T-helper 17 cell (primary cell): ENCODE results near the gene CD55. TPM values are rescaled to one million over a fixed set of nuclear protein-coding genes. Genes with fewer than 3 reads are reported as not detected.

Experiments used
- ATAC-seq: fragments of 150-1000 bp; cut with Tn5 transposase; 2 replicates; pipeline ENCODE4 v1.10.0; 2021; ENCODE audit warnings: mild to moderate bottlenecking, moderate library complexity
- DNase-seq, 3 donors: peaks; one replicate each; pipeline versions ENCODE4 v3.0.0 to v3.0.0-alpha.2; 2020 to 2021
- H3K9me3 ChIP-seq: one replicate; pipeline ENCODE4 v1.7.0; 2013; ENCODE audit warnings: low read length, mild to moderate bottlenecking; ENCODE audit not compliant: control insufficient read depth, poor library complexity, severe bottlenecking
- H3K27ac Mint-ChIP-seq: one replicate; pipeline ENCODE4 v1.8.0; 2022; ENCODE audit warnings: mild to moderate bottlenecking, moderate library complexity, mixed read lengths
- H3K27me3 Mint-ChIP-seq: one replicate; pipeline ENCODE4 v1.8.0; 2022; ENCODE audit warnings: mixed read lengths
- H3K36me3 Mint-ChIP-seq: one replicate; pipeline ENCODE4 v1.8.0; 2022; ENCODE audit warnings: low read depth, mixed read lengths
- H3K4me1 Mint-ChIP-seq: one replicate; pipeline ENCODE4 v1.8.0; 2022; ENCODE audit warnings: mild to moderate bottlenecking, mixed read lengths
- H3K4me3 Mint-ChIP-seq: one replicate; pipeline ENCODE4 v1.8.0; 2022; ENCODE audit warnings: mild to moderate bottlenecking, moderate library complexity, mixed read lengths
- total RNA-seq, 4 donors: library from RNA in 2 of 4; stranded (reverse) in 2 of 4; gene quantifications; one replicate each; pipeline ENCODE4 v1.2.3 and lab custom pipeline; 2022 to 2026

CD55 gene
- total RNA-seq, 2 donors from 2014 or later: 98.3 to 133 TPM

GRCh38 chr1:207289756-207290155 lies 31.7 kb upstream of the CD55 start:
- Mint-ChIP-seq H3K4me1 (no peaks in the 10 kb centered on the region), H3K27ac (no peak overlapping the region)

DNA sequence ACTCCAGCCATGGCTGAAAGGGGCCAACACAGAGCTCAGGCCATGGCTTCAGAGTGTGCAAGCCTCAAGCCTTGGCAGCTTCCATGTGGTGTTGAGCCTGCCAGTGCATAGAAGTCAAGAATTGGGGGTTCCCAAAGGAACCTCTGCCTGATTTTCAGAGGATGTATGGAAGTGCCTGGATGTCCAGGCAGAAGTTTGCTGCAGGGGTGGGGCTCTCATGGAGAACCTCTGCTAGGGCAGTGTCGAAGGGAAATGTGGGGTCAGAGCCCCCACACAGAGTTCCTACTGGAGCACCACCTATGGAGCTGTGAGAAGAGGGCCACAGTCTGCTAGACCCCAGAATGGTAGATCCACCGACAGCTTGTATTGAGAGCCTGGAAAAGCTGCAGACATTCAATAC lies 29.8 kb upstream of the CD55 start:
- Mint-ChIP-seq H3K4me3 (no peak overlapping the region), H3K27ac (no peak overlapping the region), H3K4me1 (no peaks in the 10 kb centered on the region), H3K36me3 (peaks cover 2% of the 10 kb centered on the region), H3K27me3 (peaks cover 10% of the 10 kb centered on the region)
- ATAC-seq (no peak), DNase-seq (no peak)
- no peaks in the 10 kb centered on the region for H3K9me3 ChIP-seq

More at GRCh38 chr1:207289756-207290155, 31.7 kb upstream of the CD55 start:
- ATAC-seq: no peak
- Mint-ChIP-seq H3K27me3 (peaks cover 9% of the 10 kb centered on the region), H3K4me3 (no peak overlapping the region), H3K36me3 (peaks cover 2% of the 10 kb centered on the region)
- no peaks in the 10 kb centered on the region for H3K9me3 ChIP-seq
- no peak for DNase-seq

DNA sequence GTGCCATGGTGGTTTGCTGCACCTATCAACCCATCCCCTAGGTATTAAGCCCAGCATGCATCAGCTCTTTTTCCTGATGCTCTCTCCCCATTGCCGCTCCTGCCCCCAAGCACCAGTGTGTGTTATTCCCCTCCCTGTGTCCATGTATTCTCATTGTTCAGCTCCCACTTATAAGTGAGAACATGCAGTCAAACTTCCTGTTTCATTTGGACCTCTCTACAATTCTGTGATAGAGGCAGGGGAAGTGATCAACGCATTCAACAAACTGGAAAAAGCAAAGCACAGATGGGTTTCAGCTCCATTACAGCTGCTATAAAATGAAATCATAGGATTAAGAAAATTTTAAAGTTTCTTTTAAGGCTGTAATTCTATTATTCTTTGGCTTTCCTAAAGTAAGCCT lies 23.3 kb upstream of the CD55 start:
- H3K27ac Mint-ChIP-seq: no peak overlapping the region
- H3K27me3 Mint-ChIP-seq: peaks cover 12% of the 10 kb centered on the region
- H3K4me3 Mint-ChIP-seq: no peak overlapping the region
- DNase-seq (no peak), ATAC-seq (no peak)
- no peaks in the 10 kb centered on the region for H3K9me3 ChIP-seq
- no peaks in the 10 kb centered on the region for H3K4me1 Mint-ChIP-seq
- no peaks in the 10 kb centered on the region for H3K36me3 Mint-ChIP-seq

- no peaks in the 10 kb centered on the region for H3K9me3 ChIP-seq
- ATAC-seq (no peak), DNase-seq (no peak)
- Mint-ChIP-seq H3K4me1 (no peaks in the 10 kb centered on the region), H3K36me3 (no peaks in the 10 kb centered on the region), H3K4me3 (no peak overlapping the region), H3K27ac (no peak overlapping the region), H3K27me3 (peaks cover 12% of the 10 kb centered on the region)
These were observed 22.7 kb upstream of the CD55 start for GRCh38 chr1:207298636-207299398.

DNA sequence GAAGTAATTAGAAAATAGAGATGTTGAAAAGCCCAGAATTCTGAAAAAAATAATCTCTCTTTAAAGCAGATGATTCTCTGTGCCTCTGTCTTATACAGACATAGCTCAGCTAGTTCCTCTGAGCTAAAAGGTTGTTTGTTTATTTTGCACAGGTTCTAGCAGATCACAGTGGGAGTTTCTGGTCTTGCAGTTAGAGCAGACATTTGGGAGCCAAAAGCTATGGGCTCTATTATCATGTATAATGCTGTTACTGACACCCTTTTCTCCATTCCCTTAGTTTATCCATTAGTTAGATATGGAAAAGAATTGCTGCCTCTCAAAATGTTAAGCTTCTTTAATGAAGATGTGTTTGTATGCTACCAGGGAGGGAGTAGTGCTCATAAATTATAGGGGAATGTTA lies 20.5 kb upstream of the CD55 start:
- no peak overlapping the region for H3K4me3 Mint-ChIP-seq
- H3K27me3 Mint-ChIP-seq: peaks cover 12% of the 10 kb centered on the region
- ATAC-seq (no peak), DNase-seq (no peak)
- H3K9me3 ChIP-seq: no peaks in the 10 kb centered on the region
- no peaks in the 10 kb centered on the region for H3K4me1 Mint-ChIP-seq
- H3K36me3 Mint-ChIP-seq: no peaks in the 10 kb centered on the region
- H3K27ac Mint-ChIP-seq: no peak overlapping the region

DNA sequence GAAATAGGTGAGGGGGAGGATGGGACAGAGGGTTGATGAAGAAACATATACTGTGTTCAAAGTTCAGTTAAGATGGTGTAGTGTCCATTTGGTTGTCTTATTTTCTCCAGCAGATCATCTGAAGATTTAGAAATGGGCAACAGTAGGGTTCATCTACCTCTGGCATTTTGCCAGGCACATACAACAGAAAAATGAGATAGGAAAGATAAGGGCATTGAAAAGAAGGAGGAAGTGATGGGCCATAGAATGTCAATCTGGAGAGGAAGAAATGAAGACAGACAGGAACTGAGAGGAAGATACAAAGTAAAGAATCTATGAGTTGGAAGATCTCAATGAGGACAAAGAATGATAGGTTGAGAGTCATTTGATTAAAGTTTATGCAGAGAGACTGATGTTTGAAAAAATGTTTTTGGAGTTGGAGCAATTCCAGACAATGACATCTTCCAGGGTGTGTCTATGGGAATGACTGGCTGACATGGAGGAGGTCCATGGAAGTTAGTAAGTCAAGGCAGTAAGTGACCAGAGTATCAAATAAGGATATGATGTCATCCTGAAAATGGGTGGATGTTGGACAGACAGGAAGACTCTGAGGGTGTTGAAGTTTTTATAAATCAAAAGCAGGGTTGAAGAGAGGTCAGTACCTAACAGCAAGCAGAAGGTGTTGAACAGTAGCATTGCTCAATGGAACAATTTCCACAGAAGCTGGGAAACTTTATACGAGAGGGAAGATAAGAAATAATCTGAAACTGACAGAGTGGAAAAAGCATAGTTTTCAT lies 18.7 kb upstream of the CD55 start:
- H3K9me3 ChIP-seq: no peaks in the 10 kb centered on the region
- Mint-ChIP-seq H3K4me1 (no peaks in the 10 kb centered on the region), H3K4me3 (no peak overlapping the region), H3K27ac (no peak overlapping the region), H3K36me3 (peaks cover 2% of the 10 kb centered on the region), H3K27me3 (peaks cover 6% of the 10 kb centered on the region)
- ATAC-seq (no peak), DNase-seq (no peak)

DNA sequence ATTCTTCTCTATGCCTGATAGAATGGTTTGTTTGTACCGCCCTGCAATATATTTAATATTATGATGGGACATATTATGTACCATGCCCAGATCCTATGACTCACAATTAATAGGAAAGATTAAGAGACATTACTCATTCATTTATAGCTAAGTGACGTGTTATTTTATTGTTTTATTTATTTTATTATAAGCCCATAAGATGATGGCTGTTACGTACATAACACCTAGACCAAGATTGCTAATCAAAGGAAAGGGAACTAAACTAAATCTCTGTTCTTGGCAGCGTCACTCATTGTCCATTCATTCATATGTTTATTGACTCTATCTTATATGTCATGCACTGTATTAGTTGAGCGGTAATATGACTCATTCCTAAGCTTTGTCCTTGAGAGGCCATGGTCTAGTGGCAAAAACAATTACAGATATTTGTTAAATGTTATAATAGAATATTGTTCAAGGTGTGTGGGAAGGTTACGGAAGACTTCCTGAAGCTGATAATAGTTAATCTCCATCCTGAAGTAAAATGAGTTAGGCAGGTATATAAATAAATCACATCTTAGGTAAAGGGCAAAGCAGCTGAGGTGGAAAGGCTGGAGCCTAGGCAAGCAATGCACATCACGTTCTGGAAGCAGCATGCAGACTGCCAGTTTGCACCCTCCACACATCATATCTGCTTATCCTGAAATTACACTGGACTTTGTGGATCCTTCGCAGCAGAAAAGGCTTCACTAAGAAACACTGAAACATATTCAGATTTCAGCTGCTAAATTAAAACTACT lies 16.6 kb upstream of the CD55 start:
- no peak overlapping the region for H3K27ac Mint-ChIP-seq
- no peaks in the 10 kb centered on the region for H3K9me3 ChIP-seq
- H3K4me1 Mint-ChIP-seq: peaks cover 10% of the 10 kb centered on the region
- no peaks in the 10 kb centered on the region for H3K27me3 Mint-ChIP-seq
- H3K4me3 Mint-ChIP-seq: no peak overlapping the region
- no peak for DNase-seq
- peaks cover 2% of the 10 kb centered on the region for H3K36me3 Mint-ChIP-seq
- ATAC-seq: no peak

GRCh38 chr1:207305489-207305873 lies 16.0 kb upstream of the CD55 start:
- DNase-seq: no peak
- Mint-ChIP-seq H3K27ac (no peak overlapping the region), H3K27me3 (no peaks in the 10 kb centered on the region), H3K4me1 (peaks cover 12% of the 10 kb centered on the region), H3K36me3 (peaks cover 2% of the 10 kb centered on the region), H3K4me3 (no peak overlapping the region)
- no peaks in the 10 kb centered on the region for H3K9me3 ChIP-seq
- ATAC-seq: no peak

DNA sequence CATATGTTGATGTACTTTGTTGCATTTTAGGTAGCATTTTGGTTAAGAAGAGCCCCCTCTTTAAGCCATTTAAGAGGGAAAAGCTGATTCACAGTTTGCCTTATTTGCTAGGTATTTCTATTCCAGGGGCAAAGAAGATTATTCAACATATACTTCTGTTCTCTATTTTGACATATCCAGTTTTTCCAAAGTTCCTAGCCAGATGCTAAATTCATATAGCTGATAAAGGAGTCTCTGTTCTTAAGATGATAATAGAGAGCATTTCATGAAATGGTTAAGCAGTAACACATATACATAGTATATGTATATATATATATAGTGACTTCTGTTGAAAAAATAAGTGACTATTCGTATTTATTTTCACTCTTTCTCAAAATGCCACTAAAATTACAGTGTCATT lies 15.5 kb upstream of the CD55 start:
- Mint-ChIP-seq H3K4me3 (no peak overlapping the region), H3K36me3 (peaks cover 2% of the 10 kb centered on the region), H3K4me1 (peaks cover 12% of the 10 kb centered on the region), H3K27me3 (no peaks in the 10 kb centered on the region), H3K27ac (no peak overlapping the region)
- ATAC-seq (no peak), DNase-seq (no peak)
- H3K9me3 ChIP-seq: no peaks in the 10 kb centered on the region

DNA sequence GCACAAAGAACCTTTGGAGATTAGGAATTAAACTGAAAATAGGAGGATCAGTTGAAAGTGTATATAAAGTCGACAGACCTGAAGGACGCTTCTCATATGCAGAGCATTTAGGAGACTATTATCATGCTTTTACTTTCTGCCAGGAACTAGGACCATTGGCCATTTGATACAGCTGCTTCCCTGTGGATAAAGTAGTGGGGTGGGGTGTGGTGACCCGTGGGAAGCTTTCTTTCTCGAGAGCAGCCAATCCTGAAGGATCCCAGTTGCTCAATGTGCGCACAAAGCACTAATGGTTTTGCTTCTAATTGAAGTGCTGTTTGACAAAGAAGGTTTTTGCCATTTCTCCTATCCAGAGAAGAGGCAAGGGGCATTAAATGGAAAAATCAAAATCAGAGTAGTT lies 14.9 kb upstream of the CD55 start:
- H3K27ac Mint-ChIP-seq: no peak overlapping the region
- no peaks in the 10 kb centered on the region for H3K27me3 Mint-ChIP-seq
- no peak for ATAC-seq
- DNase-seq: no peak
- H3K4me3 Mint-ChIP-seq: no peak overlapping the region
- no peaks in the 10 kb centered on the region for H3K9me3 ChIP-seq
- H3K4me1 Mint-ChIP-seq: peaks cover 12% of the 10 kb centered on the region
- H3K36me3 Mint-ChIP-seq: peaks cover 2% of the 10 kb centered on the region

DNA sequence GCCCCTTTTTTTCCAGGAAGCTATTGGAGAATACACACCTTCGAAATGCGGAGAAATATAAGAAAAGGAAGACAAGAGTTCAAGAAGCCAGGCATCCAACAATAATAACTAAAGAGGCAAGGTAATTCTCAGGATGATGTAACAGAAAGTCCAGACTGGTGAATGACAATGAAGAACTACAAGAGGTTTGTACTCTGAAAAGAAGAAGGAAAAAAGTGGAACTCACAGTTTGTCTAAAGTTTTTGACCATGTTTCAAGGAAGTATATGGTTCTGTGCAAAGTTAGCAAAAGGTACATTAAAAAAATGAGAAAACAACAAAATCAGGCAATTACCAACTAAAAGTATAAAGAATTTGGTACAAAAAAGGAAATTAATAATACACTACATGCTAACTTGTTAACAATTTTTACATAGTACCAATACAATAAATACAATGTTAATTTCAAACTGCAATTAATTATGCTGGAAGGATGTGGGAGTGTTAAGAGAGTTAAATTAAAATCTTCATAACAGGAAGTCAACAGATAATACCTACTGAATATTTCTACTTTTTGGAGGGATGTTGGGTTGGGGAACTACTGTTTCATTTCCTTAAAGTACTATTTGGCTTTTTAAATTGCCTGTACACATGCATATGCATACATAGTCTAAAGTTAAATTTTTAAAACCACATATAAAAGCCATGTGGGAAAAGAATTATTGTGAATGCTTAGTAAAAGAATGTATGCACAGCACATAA lies 12.9 kb upstream of the CD55 start:
- Mint-ChIP-seq H3K27ac (no peak overlapping the region), H3K4me1 (peaks cover 12% of the 10 kb centered on the region), H3K36me3 (peaks cover 2% of the 10 kb centered on the region), H3K27me3 (no peaks in the 10 kb centered on the region), H3K4me3 (no peak overlapping the region)
- no peak for ATAC-seq
- no peak for DNase-seq
- no peaks in the 10 kb centered on the region for H3K9me3 ChIP-seq

DNA sequence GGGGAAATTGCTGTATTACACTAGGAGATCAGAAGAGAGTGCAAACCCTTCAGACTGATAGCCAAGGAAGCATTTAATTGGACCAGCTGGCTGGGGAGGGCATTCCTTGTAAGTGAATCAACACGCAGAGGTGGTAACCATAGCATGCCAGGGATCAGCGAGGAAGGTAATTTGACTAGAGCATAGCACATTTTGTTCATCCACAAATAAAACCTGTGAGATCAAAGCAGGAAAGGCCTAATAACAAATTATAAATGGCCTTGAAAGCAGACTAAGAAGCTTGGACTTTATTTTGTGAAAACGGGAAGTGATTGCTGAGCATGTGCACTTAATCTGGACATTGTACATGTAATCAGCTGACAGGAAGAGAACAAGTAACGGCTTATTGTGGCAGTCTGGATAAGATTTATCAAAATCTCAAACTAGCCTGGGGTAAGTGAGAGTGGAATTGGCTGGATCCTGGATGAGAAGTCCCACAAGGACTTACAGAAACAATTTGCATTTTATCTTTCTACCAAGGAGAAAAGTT lies 11.7 kb upstream of the CD55 start:
- peak overlapping the region; percentile 36 for H3K4me3 Mint-ChIP-seq
- ATAC-seq (no peak), DNase-seq (no peak)
- H3K27ac Mint-ChIP-seq: no peak overlapping the region
- no peaks in the 10 kb centered on the region for H3K27me3 Mint-ChIP-seq
- H3K36me3 Mint-ChIP-seq: peaks cover 2% of the 10 kb centered on the region
- no peaks in the 10 kb centered on the region for H3K9me3 ChIP-seq
- peaks cover 12% of the 10 kb centered on the region for H3K4me1 Mint-ChIP-seq
